Stimulated activated CD4-positive, alpha-beta T cell treated with anti-CD3 and anti-CD28 coated beads, TNF-alpha, amount 100 ng/mL, for 4 hours (primary cell): ENCODE results near the gene NVL.
"Not testable (repeated sequence)": the region's sequence is repeated elsewhere in the genome, so short reads cannot be mapped to it uniquely, and the experiment has no call there.

Experiments
- DNase-seq, 3 experiments: peaks; one replicate each; pipeline ENCODE4 v3.0.0-alpha.2; 2020; ENCODE audit warnings: low read depth in 3 of 3

The NVL gene

DNA sequence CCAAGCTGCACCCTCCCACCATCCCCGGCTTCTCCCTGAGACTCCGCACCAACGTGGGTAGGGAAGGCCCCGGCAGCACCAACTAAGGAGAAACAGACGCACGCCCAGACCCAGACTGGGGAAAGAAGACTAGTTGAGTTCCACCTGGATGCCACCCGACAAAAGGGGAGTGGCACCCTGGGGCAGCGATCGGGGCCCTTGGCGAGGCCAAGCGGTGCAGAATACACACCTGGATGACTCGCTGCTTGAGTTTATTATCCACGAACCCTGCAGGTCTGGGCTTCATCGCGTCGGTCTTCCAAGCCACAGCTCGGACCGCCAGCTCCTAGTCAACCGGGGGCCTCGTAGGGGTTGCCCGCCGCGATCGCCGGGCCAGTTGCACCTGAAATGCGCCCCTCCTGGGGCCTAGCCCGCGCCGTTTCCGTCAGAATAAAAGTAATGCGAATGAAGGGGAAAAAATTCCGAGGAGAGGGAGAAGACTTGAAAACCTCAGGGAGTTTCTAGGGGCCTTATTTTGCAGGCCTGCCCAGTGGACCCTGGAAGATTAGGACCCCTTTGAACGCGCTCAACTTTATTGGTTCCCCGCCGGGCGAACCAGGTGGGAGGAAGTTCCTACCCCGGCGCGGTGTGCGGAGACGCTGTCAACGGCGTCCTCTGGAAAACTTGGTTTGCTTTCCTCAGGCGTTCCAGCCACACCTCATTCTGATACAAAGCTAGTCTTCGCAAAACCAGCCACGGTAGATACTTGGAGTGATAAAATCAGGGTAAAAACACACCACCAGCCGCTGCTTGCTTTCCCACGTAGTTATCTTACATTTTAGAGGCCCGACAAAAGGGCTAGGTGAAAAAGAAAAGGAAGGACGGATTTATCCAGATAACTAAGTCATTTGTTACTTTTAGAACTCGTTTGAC, at the start of gene NVL:
Gene NVL (minus strand): TSS at position 331 of the 912 bp plus-strand sequence. CDS start 45 bp downstream, at position 286.
- DNase-seq: peak; percentile 55 to 63 (median 61)

DNA sequence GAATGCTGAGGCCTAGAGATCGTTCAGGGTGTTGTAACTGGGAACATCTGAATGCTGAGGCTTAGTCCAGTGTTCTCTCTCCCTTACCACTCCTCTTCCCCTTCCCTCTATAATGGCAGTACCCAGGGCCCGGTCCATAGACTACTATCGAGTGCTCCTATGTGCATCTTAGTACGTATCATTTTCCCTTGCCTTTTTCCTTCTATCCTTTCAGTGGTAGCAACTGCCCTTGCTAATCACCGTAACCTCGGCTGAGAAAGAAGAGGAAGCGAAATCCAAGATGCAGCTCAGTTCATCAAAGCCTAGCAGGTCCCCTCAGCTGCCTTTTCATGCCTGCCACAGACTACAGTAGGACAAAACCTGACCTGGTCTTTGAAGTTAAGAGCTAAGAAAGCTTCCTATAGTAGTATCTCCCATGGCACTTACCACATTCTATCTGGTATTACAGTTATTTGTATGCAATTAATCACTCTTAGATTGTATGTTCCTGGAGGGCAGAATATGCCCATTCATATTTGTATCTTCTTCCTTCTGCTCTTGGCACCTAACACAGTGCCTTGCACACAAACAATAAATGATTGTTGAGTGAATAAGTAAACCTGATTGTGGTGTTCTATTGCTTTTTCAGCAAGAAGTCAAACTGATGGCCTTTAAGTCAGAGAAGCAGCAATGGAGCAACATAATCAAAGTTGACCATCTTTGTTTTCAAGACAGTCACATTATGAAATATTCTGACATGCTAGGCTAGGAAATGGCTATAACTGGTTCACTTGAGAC, 49.1 kb upstream of the NVL start:
- DNase-seq: no peak

DNA sequence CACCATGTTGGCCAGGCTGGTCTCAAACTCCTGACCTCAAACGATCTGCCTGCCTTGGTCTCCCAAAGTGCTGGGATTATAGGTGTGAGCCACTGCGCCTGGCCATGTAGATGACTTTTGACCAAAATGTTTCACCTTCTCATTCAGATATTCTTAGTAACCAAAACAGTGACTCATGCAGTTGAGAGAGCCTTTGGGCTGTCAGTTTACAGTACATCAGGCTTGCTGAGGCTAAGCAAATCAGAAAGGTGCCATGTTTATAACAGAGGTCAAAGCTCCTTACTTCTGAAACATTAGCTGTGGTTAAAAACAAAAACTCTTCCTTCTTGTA, 47.7 kb upstream of the NVL start:
- no peak for DNase-seq

DNA sequence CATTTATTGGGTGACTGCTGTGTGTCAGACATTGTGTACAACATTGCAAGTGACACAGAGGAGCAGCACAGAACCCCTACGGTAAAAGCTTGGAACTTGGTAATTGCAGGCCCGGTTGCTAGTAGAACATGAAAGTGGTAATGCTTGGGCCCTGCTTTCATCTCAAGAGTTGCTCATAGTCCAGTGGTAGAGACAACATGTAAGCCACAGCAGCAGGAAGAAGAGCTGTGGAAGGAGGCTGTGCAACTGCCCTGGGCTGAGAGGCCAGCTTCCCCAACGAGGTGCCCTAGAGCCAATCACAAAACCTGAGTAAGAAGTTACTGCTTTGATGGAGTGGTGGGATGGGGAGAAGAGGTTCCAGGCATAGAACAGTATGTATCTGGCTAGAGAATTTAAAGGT, 45.1 kb upstream of the NVL start:
- DNase-seq: no peak

DNA sequence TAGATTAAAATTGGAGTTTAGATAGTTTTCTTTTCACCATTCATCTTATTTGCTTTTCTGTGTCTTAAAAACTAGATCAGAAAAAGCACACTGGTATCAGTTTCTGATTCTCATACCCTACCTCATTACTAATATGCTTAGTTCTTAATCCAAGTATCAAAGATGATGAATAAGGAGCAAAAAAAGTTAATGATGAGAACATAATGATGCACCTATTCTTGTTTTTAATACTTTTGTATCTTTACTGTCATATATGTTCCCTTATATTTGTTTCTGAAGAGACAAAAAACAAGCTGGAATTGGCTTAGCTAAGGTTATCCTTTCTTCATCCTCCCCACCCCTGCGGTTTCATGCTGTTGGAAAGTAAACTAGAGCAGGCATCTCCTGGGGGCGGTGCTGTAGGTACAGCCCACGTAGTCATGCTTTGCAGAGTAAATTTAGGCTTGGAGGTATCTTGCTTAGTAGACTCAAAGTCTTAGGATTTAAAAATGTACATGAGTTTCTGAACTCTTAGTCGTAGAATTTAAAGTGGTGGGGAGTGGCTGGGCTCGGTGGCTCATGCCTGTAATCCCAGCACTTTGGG, 43.1 kb upstream of the NVL start:
- no peak for DNase-seq

DNA sequence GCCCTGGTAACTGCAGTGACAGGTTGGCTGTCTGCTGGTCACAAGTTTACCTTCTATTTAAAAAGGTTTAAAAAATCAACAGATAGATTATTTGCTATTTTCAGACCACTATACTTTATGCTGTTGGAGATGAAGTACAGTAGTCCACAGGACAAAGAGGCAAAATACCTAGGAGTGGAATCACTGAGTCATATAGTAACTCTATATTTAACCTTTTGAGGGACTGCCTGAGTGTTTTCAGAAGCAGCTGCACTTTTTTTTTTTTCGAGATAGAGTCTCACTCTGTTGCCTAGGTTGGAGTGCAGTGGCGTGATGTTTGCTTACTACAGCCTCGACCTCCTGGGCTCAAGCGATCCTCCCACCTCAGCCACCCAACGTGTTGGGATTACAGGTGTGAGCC, 38.4 kb upstream of the NVL start:
- no peak for DNase-seq

DNA sequence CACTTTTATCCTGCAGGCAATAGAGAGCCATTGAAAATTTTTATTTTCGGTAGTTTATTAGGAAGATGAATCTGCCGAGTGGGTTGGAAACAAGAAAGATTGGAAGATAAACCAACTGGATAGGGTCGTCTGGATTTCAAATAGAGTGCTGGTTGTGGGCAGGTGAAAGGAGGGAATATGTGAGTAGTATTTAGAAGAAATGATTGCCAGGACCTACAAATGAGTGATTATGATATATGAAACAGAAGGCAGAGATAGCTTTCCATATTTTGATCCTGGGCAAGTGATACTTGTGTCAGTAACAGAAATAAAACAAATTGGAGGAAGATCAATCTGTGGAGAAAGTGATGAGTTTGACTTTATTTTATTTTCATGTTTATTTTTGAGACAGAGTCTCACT, 29.2 kb upstream of the NVL start:
- DNase-seq: no peak

DNA sequence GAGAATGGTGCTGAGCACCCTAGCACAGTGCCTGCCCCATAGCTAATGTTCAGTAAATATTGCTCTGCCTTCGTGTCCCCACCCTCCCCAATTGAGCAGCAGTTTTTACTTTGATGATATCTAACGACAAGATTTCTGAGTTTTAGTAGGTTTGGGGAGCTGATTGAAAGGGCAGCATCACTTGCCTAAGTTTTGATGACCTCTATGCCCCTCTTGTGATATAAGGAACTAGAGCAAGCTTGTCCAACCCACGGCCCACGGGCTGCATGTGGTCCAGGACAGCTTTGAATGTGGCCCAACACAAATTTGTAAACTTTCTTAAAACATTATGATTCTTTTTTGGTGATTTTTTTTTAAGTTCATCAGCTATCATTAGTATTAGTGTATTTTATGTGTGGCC, 28.3 kb upstream of the NVL start:
- no peak for DNase-seq

DNA sequence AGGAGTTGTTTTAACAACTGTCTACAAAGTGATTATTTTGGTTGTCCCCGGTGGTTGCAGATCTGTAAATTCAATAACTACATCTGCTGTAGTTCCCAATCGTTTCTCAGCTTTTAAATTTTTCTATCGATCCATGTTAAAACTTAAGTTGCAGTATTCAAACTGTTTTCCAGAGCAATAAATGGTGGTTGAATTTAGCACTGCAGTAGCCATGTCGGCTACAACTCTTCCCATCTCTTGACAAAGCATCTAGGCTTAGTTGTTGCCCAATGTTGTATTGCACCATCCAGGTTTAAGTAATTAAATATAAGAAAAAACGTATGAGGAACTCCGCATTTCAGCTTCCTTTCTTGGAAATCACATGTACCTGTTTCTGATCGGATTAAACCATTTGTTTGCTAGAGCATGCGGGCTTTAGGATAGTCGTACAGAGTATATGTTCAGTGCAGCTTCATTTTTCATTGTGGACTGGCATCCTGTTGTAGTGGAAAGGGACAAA, 27.7 kb upstream of the NVL start:
- DNase-seq: no peak

DNA sequence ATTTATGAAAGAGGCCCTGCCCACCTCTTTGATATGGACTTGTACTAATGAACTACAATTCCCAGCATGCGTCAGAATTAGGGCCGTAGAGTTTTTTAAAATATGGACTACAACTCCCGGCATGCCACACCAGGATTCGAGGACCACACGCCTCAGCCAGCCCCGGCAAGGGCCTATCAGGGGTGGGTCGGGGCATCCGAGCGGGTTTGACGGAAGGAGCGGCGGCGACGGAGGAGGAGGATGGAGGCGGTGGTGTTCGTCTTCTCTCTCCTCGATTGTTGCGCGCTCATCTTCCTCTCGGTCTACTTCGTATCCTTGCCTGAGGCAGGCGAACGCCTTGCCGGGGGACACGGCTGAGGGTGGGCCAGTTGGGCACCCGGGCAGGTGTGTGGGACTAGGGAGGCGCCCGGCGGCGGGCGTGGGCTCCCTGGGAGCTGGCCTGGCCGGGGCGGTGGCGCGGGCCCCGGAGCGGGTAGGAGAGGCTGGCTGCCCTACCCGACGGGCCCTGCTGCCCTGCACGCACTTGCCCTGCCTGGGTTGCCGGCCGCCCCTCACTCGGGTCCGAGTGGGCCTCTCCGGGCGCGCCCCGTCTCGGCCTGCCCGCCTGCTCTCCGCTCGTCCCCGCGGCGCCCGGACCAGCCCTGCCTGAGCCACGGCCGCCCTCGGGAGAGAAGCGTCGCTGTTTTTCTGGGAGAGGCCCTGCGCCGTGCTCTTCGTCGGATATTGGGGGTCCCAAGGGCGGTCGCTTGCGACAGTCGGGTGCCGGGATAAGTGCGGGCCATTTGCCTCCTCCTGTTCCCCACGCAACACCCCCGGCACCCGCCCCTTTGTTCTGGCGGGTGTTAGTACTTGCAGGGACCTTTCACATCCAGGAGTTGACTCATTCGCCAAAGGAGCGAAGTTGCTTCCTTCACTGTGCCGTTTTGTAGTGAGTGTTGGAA, 27.0 kb upstream of the NVL start, which contains the start of gene CNIH4:
Gene CNIH4 (plus strand): TSS at position 195 of the 941 bp plus-strand sequence. CDS start 46 bp downstream, at position 241.
- DNase-seq: peak; percentile 64 to 83 (median 78)

DNA sequence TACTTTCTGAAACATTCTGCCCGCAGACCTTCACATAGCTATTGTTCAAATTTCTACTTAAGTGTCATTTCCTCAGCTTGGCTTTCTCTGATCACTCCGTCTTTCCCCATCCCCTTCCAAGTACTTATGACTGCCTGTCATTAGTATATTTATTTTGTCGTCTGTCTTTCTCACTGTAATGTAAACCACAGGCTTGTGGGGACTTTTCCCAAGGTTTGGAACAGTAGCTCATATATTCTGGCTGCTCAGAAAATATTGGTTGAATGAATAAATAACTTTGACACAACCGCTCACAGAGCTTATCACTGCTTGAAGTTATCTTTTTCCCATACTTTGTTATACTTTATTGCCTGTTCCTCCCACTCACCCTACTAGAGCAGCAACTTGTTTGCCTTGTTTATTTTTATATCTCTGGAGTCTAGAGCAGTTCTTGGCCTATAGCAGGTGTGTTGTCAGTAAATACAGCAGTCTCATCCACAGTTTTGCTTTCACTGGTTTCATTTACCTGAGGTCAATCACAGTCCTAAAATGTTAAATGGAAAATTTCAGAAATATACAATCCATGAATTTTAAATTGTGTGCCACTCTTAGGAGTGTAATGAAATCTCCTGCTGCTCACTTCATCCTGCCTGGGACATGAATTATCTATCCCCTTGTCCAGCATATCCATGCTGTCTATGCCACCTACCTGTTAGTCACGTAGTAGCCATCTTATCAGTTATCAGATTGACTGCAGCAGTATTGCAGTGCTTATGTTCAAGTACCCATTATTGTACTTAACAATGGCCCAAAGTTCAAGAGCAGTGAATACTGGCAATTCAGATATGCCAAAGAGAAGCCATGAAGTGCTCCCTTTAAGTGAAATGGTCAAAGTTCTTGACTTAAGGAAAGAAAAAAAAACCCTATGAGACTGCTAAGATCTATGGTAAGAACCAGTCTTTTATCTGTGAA, 24.3 kb upstream of the NVL start:
- no peak for DNase-seq

DNA sequence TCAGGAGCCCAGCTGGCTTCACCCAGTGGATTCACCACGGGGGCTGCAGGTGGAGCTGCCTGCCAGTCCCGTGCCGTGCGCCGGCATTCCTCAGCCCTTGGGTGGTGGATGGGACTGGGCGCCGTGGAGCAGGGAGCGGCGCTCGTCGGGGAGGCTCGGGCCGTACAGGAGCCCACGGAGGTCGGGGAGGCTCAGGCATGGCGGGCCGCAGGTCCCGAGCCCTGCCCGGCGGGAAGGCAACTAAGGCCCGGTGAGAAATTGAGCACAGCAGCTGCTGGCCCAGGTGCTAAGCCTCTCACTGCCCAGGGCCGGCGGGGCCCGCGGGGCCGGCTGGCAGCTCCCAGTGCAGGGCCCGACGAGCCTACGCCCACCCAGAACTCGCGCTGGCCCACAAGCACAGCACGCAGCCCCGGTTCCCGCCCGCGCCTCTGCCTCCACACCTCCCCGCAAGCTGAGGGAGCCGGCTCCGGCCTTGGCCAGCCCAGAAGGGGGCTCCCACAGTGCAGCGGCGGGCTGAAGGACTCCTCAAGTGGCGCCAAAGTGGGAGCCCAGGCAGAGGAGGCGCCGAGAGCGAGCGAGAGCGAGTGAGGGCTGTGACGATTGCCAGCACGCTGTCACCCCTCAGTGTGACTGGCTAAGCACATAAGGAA, 22.6 kb upstream of the NVL start:
- DNase-seq: not testable (repeated sequence)

DNA sequence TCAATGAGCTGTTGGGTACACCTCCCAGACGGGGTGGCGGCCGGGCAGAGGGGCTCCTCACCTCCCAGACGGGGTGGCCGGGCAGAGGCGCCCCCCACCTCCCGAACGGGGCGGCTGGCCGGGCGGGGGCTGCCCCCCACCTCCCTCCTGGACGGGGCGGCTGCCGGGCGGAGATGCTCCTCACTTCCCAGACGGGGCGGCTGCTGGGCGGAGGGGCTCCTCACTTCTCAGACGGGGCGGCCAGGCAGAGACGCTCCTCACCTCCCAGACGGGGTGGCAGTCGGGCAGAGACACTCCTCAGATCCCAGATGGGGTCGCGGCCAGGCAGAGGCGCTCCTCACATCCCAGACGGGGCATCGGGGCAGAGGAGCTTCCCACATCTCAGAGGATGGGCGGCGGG, 19.7 kb upstream of the NVL start:
- not testable (repeated sequence) for DNase-seq

DNA sequence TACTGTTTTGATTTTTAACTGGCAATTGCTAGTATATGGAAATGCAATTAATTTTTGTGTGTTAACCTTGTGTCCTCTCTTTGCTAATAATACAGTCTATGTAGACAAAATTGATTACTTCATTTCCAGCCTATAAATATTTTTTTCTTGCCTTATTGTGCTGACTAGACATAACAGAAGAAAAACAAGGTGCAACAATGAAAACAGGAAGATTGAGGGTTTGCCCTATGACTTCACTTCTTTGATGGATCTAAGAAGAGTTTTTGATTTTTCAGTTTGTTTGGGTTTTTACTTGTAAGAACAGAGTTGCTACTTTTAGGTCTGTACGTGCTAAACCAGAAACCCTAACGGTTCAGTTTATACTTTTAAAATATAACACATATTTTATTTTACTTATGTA, 18.2 kb upstream of the NVL start:
- DNase-seq: no peak

DNA sequence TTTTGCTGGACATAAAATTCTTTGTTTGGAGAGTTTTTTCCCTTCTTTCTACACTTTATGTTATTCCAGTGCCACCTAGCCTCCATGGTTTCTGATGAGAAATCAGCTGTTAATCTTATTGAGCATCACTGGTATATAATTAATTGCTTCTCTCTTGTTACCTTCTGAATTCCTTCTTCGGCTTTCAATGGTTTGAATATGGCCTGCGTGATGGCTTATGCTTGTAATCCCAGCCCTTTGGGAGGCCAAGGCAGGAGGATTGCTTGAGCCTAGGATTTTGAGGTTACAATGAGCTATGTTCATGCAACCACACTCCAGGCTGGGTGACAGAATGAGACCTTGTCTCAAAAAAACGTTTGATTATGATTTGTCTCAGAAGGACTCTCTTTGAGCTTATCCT, 13.7 kb upstream of the NVL start:
- DNase-seq: no peak

DNA sequence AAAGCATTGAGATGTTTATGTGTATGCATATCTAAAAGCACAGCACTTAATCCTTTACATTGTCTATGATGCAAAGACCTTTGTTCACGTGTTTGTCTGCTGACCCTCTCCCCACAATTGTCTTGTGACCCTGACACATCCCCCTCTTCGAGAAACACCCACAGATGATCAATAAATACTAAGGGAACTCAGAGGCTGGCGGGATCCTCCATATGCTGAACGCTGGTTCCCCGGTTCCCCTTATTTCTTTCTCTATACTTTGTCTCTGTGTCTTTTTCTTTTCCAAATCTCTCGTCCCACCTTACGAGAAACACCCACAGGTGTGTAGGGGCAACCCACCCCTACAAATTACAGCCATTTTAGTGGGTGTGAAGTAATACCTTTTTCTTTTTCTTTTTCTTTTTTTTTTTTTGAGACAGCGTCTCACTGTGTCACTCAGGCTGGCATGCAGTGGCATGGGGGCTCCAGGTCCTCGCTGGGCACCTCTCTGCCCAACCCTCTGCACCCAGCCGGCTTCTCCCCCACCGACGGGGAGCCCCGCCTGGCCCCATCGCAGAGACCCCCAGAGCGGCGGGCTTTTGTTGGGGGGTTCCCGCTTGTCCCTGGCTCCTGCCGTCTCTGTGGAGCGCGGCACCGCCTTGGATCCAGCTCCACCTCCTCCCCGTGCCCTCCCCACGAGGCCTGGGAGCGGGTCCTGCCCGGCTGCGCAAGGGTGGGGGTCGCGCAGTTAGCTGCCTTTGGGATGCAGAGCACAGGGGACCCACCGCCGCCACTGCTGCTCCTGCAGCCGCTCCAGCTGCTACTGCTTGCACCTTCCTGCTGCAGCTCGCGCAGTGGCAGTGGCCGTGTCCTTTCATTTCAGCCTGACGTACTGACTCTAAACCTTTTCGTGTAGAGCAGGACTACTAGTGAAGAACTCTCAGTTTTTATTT, 10.7 kb upstream of the NVL start:
- DNase-seq: peak in 2 of 3 experiments; percentile 12 to 18

DNA sequence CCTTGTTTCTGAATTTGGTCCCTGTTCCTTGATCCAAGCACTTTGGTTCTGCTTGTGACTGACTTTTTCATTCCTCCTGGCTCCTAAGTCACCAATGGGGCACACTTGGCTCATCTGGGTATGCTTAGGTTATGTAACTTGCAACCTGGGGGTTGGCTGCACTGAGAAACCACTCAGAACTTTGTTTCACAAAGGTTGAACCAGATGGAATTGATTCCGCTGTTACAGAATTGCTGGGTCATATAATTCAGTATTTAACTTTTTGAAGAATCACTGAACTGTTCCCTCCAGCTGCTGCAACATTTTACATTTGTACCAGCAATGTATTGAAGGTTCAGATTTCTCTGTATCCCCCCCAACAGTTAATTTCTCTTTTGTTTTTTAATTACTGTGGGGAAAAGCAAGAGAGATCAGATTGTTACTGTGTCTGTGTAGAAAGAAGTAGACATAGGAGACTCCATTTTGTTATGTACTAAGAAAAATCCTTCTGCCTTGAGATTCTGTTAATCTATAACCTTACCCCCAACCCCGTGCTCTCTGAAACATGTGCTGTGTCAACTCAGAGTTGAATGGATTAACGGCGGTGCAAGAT, 9.6 kb upstream of the NVL start:
- DNase-seq: no peak
